IPS DF 19.7 (cell line): ENCODE data around the gene VPS13A.
A peak's percentile ranks its signal among the peaks of the same experiment; 100 is the strongest.

Experiments
- DNase-seq: peaks from one replicate; pipeline ENCODE4 v3.0.0-alpha.2; 2013; ENCODE audit warnings: low read depth, low spot score

VPS13A gene

DNA sequence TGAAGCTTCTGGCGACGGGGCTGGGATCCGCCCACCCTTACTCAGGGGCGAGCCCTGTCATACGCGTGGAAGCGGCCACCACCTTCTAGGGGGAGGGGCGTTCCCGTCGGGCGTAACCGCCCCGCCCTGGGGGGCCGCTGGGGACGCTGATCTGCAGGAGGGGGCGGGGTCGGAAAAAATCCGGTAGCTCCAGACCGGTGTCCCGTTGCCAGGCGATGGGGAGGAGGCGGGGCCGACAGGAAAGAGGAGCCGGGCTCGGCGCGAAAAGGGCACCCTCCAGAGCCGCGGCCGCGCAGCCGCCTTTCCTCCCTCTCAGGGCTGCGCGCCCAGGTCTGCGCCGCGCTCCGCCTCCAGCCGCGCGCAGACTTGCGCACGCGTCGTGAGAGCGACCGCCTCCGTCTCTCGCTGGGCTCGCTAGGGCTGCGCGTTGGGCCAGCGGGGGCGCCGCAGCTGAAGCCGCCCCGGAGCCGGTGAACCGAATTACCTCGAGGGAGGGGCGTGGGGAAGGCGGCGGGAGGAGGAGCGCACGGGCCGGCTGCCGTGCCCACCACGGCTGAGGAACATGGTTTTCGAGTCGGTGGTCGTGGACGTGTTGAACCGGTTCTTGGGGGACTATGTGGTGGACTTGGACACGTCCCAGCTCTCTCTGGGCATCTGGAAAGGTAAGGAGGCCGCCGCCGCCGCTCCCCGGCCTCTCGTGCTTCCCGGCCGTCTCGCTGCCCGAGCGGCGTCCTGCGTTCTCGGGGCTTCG lies at the start of gene VPS13A:
Gene VPS13A, plus strand, starts transcription at position 392 of the 751 bp plus-strand sequence. Its CDS starts 171 bp downstream, at position 563.
- DNase-seq, result peak; percentile 77

GRCh38 chr9:77128125-77128789 lies 49.1 kb upstream of the VPS13A start:
- peak; percentile 90 for DNase-seq

- DNase-seq, result no peak
Observed at GRCh38 chr9:77131399-77131798, 45.9 kb upstream of the VPS13A start.

DNA sequence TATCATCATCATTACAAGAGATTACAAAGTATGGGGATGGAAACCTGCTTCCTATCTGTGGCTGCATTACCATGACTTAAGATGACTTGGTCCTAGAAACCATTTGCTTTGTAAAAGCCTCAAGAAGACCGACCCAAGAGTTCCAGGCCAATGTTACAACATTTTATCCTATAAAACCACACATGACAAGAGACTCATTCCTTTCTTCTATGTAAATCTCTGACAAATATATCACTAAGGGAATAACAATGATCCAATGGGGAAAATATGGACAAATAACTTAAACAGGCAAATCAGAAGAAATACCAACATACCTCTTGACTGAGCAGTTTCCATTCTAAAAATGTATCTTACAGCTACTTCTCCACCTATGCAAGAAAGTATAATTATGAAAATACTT lies 44.3 kb upstream of the VPS13A start:
- DNase-seq, result no peak

DNA sequence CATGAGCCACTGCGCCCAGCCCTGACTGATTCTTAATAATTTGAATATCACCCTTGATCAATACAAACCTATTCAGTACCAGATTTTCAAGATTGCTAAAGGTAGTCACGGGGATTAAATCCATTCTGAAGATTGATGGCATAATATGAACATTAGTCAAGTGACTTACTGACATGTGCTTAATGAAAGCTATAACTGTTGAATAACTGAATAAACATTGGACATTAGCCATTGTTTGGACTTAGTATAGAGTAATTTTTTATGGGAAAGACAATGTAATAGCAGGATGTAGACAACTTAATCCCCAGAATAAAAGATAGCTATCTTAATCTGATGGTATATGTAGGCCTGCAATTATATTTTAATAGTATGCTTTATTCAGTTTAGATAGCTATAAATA lies 35.0 kb upstream of the VPS13A start:
- no peak for DNase-seq

DNA sequence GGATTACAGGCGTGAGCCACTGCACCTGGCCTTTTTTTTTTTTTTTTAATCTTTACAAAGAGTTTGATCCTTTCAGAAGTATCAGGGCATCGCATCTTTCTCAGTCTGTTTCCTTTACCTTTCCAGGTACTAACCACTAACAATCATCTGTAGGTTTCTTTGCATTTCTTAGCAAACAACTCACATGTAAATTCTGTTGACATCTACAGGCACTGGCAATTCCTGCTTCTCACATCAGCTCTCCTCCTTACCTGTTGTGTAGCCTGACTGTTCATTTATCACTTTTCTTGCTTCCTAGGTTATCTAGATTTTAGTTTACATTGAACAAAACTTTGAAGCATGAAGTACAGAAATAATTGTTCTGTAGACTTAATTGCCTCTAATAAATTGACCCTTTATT lies 27.5 kb upstream of the VPS13A start:
- DNase-seq, result no peak

DNA sequence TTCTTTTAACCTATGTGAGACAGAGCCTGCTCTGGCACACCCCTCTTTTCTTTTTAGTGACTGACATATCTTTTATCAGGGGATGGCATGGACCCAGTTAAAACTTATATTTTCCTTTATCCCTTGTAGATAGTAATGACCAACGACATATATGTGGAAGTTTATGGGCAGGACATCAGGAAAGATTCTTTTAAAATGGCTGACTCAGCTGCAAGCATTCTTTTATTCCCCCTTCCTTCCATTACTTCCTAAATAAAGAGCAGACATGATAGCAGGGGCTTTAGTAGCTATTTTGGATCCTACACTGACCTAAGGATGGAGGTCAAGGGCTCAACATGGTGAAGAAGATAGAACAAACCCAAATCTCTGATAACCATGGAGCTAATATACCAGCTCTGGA lies 25.0 kb upstream of the VPS13A start:
- no peak for DNase-seq

- no peak for DNase-seq
Observed at GRCh38 chr9:77156646-77157371, 20.5 kb upstream of the VPS13A start.

GRCh38 chr9:77158772-77159513 lies 18.4 kb upstream of the VPS13A start:
- no peak for DNase-seq

GRCh38 chr9:77161191-77161590 lies 16.1 kb upstream of the VPS13A start:
- no peak for DNase-seq

- DNase-seq, result no peak
Observed at GRCh38 chr9:77161966-77162365, 15.4 kb upstream of the VPS13A start.

DNA sequence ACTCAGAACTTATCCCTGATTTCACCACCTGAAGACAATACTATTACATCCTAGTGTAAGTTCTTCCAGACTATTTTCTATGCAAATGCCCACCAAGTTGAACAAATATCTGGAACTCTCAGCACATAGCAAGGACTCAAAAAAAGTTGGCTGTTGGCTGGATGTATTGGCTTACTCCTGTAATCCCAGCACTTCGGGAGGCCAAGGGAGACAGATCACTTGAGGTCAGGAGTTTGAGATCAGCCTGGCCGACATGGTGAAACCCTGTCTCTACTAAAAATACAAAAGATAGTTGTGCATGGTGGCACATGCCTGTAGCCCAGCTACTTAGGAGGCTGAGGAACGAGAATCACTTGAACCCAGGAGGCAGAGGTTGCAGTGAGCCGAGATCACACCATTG lies 15.0 kb upstream of the VPS13A start:
- DNase-seq, result no peak

- DNase-seq, result no peak
Observed at GRCh38 chr9:77163884-77164283, 13.4 kb upstream of the VPS13A start.

GRCh38 chr9:77166193-77166592 lies 11.1 kb upstream of the VPS13A start:
- DNase-seq, result no peak

DNA sequence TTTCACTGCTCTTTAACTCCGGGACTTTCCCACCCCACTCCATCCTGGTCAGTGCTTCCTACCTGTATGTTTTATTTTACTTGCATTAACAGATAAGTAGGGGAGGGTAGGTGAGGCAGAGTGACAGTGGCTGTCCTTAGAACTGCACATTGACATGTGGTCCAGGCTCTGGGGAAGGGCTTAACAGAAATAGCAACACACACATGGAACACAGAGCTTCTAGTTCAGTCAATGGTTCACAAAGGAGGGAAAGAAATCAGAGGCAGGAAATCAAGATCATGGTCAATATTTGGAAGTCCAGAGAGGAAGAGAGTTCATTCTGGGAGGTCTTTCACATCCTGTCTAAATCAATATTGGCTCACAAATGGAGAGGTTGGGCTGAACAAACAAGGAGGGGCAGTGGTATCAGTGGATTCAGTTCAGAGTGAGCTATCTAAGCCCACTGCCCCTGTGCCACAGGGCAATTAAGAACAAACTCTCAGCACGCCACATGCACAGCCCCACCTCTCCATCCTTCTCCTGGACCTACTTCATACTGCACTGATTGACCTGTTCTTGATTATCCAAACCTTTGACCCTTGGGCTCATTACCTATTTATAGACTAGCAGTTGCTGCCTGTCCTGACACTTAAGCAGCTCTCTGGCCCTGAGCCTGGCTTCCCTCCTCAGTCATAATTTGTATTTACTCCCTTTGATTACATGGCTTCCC lies 6.2 kb upstream of the VPS13A start:
- no peak for DNase-seq

DNA sequence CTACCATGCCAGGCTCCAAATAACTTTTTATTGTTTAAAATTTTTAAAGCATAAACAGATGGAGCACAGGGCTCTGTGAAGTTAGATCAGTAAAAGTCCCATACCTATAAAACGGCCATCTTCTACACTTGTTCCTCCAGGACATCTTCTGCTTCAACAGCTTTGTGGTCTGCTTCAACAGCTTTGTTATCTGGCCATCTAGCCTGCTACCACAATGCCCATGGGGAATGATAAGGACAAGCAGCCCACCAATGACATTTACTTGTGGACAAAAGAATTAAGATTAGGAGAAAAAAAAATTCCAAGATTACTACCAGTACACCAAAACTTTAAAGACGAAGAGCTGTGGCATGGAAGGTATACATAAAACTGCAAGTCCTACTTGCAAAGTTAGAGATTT lies 2.2 kb upstream of the VPS13A start:
- no peak for DNase-seq

DNA sequence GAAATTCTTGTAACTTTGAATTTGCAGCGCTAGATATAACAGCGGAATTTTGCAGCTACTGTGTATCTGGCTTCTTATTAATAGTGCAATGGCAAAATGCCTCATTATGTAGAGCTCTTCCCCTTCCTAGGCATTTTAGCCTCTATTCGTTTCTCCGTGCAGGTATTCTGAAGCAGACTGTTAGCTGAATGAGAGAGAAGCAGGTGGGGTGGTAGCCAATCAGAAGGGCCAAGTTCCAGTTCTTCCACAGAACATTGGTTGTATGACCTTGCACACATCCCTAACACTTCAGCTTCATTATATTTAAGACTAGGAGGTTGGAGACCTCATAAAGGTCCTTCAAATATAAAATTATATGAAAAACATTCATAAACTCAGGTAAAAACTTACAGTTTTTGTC lies 1.2 kb upstream of the VPS13A start:
- DNase-seq, result no peak

DNA sequence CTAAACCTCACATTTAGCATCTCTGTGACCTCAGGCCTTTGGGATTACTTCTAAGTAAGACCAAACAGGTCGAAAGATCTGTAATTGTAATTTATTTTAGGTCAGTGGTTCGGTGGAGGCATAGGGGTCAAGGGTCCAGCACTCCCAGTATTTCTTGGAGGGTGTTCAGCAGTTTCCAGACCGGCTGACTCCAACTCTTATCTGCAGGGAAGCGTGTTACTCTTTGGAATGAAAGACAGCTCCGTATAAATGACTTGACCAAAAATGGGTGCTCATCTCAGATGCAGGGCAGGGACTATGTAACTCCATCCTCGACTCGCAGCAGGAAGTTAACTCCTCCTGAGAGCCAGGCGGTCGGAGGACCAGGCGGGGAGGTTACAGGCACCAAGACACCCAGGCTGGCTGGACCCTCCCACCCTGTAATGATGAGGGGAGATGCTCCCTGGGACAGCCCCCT lies 620 bp upstream of the VPS13A start:
- no peak for DNase-seq

GRCh38 chr9:77177894-77178794 lies 810 bp downstream of the VPS13A start:
- no peak for DNase-seq

GRCh38 chr9:77180056-77180455 lies 2.7 kb downstream of the VPS13A start:
- no peak for DNase-seq
